ENCODE measurements around the gene FTH1. TPM values are rescaled to one million over a fixed set of nuclear protein-coding genes. Genes with fewer than 3 reads are reported as not detected.
A peak's percentile ranks its signal among the peaks of the same experiment; 100 is the strongest.
"Not testable (repeated sequence)": the region's sequence is repeated elsewhere in the genome, so short reads cannot be mapped to it uniquely, and the experiment has no call there.

Gene FTH1
- total RNA-seq, 2 donors from 2014 or later: 4,322 to 5,591 TPM

DNA sequence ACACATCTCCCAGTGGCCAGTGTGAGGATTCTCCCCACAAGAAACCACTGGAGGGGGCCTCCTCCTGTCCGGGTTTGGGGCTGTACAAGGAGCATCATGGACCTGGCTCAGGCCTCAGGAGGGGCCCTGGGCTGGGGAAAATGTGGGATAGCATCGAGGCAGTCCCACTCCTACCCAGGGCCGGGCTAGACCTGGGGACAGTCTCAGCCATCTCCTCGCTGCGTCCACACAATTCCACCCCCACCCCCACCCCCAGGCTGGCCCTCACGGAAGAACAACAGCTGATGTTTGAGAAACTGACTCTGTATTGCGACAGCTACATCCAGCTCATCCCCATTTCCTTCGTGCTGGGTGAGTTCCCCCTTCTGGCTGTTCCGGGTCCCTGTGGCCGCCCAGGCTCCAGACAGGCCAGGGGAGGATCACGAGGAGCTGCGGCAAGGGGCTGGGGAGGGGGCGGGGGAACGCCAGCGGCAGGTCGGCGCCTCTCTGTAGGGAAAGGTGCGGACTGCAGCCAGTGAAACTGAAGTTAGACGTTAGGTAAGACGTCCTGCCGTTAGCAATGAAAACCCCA is 12.5 kb downstream of the FTH1 start:
- intact Hi-C loops (cut with DNase I, micrococcal nuclease): no loop called here
- DNase-seq (no peak), ATAC-seq (peak; percentile 47)

DNA sequence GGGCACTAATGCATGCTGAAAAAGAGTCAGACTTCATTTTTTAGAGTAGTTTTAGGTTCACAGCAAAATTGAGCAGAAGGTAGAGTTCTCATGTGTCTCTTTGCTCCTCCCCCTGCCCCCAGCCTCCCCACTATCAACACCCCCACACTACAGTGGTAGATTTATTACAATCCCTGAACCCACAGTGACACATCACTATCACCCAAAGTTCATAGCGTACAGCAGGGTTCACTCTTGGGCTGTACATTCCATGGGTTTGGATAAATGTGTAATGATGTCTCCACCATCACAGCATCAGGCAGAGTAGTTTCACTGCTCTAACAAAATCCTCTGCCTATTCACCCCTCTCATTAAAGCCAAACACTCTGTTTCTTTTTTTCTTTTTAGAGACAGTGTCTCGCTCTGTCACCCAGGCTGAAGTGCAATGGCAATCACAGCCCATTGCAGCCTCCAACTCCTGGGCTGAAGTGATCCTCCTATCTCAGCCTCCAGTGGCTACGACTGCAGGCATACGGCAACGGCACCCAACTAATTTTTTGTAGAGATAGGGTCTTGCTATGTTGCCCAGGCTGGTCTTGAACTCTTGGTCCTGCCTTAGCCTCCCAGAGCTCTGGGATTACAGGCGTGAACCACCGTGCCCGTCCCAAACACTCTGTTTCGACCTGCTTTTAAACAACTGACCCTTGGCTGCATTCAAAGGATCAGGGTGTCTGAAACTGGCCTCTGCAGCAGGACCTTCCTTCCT is 13.2 kb downstream of the FTH1 start:
- DNase-seq (no peak), ATAC-seq (no peak)
- intact Hi-C loops (cut with DNase I, micrococcal nuclease): no loop called here

GRCh38 chr11:61953632-61954031 is 13.8 kb downstream of the FTH1 start:
- DNase-seq; intact Hi-C loops (cut with DNase I, micrococcal nuclease); ATAC-seq: not testable (repeated sequence)

DNA sequence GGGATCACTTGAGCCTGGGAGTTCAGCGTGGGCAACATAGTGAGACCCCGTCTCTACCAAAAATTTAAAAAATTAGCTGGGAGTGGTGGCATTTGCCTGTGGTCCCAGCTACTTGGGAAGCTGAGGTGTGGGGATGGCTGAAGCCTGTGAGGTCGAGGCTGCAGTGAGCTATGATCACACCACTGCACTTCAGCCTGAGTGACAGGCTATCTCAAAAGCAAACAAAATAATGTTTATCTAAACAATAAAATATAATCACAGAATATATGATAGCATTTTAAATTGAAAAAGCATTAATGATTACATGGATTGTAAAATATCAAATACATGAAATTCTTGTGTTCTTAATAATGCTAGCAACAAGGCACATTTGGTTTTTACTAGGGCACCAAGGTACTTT is 14.6 kb downstream of the FTH1 start:
- intact Hi-C loops (cut with DNase I, micrococcal nuclease): no loop called here
- DNase-seq (no peak), ATAC-seq (no peak)

DNA sequence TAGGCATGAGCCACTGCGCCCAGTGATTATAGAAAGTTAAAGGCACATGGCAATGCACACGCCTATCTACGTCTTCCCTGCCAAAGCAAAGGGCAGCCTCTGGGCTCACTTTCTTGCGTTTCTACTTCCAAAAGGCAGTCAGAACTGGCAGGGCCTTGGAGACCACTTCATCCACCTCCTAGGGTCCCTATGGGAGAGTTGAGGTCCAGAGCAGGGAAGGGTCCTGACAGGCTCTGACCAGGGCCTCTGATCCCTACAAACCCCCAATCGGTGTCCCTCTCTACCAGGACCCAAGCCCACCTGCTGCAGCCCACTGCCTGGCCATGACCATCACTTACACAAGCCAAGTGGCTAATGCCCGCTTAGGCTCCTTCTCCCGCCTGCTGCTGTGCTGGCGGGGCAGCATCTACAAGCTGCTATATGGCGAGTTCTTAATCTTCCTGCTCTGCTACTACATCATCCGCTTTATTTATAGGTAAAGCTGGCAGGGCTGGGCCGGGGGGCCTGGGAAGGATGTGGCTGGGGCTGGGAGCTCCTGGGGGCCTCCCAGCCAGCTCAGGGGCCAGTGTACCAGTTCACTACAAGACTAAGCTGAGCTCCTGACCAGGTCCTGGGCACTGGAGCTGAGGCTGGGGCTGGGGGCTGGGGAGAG is 15.8 kb downstream of the FTH1 start:
- no peak for DNase-seq
- intact Hi-C loops (cut with DNase I, micrococcal nuclease): no loop called here
- ATAC-seq: no peak

DNA sequence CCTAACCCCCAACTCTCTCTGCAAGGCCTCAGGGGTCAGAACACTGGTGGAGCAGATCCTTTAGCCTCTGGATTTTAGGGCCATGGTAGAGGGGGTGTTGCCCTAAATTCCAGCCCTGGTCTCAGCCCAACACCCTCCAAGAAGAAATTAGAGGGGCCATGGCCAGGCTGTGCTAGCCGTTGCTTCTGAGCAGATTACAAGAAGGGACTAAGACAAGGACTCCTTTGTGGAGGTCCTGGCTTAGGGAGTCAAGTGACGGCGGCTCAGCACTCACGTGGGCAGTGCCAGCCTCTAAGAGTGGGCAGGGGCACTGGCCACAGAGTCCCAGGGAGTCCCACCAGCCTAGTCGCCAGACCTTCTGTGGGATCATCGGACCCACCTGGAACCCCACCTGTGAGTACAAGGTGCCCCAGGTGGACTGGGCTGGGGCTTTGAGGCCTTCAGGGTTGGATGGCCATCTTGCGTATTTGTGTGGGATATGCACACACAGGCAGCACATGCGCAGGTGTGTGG is 17.3 kb downstream of the FTH1 start, which contains the start of gene BEST1:
BEST1 (plus strand) TSS at position 317 of the 513 bp plus-strand sequence. CDS start 1,456 bp downstream, outside the sequence.
- no peak for DNase-seq
- intact Hi-C loops (cut with DNase I, micrococcal nuclease): no loop called here
- ATAC-seq: no peak

DNA sequence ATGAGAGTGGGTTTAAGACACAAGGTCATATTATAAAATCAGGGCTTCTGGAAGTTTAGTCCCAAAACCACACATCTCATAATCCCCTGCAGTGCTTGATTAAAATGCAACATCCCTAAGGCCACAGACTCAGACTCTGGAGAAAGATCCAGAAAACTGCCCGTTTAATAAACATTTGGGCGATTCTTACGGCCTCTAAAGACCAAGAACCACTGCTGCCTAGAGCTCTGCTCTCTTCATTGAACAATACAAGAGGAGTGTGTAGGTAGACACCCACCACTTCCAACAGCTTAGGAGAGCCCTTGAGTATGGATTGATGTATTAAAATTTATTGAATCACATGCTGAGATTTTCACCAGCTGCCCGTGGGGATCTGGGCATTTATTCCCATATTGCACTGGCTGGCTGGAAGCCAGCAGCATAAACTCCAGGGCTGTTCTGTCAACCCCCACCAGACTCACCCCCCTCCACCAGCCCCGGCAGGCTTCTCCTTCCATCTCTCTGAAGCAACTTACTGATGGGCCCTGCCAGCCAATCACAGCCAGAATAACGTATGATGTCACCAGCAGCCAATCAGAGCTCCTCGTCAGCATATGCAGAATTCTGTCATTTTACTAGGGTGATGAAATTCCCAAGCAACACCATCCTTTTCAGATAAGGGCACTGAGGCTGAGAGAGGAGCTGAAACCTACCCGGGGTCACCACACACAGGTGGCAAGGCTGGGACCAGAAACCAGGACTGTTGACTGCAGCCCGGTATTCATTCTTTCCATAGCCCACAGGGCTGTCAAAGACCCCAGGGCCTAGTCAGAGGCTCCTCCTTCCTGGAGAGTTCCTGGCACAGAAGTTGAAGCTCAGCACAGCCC is 18.0 kb downstream of the FTH1 start:
- intact Hi-C loops (cut with DNase I, micrococcal nuclease): loop anchor here (5.0 to 10.0 kb wide), 2 partner anchors 47 to 135 kb away; no protein-coding TSS in a partner anchor
- ATAC-seq (peak; percentile 47), DNase-seq (peak in 1 of 2 donors; percentile 65)

GRCh38 chr11:61948505-61948904 is 18.9 kb downstream of the FTH1 start:
- ATAC-seq (no peak), DNase-seq (no peak)

DNA sequence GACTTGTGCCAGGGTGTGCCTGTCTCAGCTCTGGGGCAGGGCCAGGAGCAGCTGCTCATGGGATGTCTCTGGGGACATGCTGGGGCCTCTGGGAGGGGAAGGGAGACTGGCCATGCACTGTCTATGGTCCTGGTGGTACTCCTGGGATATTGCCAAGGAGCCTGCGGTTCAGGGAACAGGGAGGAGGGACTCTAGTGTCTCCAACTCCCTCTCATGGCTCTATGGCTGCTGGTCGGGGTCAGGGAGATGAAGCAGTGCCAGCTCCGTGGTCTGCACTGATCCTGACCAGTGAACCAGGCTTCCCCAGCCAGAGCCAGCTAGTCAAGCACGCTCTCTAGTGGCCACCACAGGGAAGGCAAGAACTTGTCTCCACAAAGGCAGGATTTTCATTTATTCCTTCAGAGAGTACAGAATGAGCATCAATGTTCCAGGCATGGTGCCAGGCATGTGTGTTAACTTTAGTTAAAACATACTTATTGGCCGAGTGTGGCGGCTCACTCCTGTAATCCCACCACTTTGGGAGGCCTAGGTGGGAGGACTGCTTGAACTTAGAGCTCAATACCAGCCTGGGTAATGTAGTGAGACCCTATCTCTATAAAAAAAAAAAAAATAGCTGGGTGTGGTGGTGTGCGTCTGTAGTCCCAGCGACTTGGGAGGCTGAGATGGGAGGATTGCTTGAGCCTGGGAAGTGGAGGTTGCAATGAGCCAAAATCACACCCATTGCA is 19.8 kb downstream of the FTH1 start:
- intact Hi-C loops (cut with DNase I, micrococcal nuclease): loop anchor here (2.0 to 10.0 kb wide), 3 partner anchors 45 to 137 kb away; no protein-coding TSS in a partner anchor
- peak; percentile 78 to 86 for DNase-seq
- peak; percentile 93 for ATAC-seq

More at GRCh38 chr11:61948505-61948904, 18.9 kb downstream of the FTH1 start:
- intact Hi-C loops (cut with DNase I, micrococcal nuclease): loop anchor here (5.0 to 10.0 kb wide), 2 partner anchors 46 to 136 kb away; no protein-coding TSS in a partner anchor

GRCh38 chr11:61946894-61947293 is 20.5 kb downstream of the FTH1 start:
- DNase-seq (no peak), ATAC-seq (no peak)
- intact Hi-C loops (cut with DNase I, micrococcal nuclease): loop anchor here (2.0 to 10.0 kb wide), 3 partner anchors 45 to 138 kb away; no protein-coding TSS in a partner anchor

GRCh38 chr11:61945191-61945590 is 22.2 kb downstream of the FTH1 start:
- intact Hi-C loops (cut with DNase I, micrococcal nuclease): loop anchor here (5.0 to 10.0 kb wide), 2 partner anchors 43 to 140 kb away; no protein-coding TSS in a partner anchor

DNA sequence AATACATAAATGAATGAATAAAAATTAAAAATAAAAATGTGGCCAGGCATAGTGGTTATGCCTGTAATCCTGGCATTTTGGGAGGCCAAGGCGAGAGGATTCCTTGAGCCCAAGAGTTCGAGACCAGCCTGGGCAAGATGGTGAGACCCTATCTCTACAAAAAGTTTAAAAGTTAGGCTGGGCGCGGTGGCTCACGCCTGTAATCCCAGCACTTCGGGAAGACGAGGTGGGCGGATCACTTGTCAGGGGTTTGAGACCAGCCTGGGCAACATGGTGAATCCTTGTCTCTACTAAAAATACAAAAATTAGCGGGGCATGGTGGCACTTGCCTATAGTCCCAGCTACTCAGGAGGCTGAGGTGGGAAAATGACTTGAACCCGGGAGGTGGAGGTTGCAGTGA is 27.0 kb downstream of the FTH1 start:
- ATAC-seq (no peak), DNase-seq (no peak)
- intact Hi-C loops (cut with DNase I, micrococcal nuclease): loop anchor here in 1 of 2 donors (10.0 kb wide), 1 partner anchor 144 kb away; no protein-coding TSS in a partner anchor

More at GRCh38 chr11:61945191-61945590, 22.2 kb downstream of the FTH1 start:
- ATAC-seq (no peak), DNase-seq (no peak)

DNA sequence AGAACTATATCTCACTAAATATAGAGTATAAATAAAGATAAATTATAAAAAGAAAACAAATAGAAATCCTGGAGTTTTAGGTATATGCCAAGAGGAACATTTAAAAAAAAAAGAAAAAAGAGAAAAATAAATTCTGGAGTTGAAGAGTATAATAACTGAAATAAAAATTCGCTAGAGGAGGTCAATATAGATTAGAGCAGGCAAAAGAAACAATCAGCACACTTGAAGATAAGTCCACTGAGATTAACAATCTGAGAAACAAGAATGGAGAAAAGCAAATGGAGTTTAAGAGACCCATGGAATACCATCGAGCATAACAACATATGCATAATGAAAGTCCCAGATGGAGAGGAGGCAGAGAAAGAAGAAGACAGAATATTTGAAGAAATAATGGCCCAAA is 31.6 kb downstream of the FTH1 start:
- DNase-seq (no peak), ATAC-seq (no peak)
- intact Hi-C loops (cut with DNase I, micrococcal nuclease): no loop called here

DNA sequence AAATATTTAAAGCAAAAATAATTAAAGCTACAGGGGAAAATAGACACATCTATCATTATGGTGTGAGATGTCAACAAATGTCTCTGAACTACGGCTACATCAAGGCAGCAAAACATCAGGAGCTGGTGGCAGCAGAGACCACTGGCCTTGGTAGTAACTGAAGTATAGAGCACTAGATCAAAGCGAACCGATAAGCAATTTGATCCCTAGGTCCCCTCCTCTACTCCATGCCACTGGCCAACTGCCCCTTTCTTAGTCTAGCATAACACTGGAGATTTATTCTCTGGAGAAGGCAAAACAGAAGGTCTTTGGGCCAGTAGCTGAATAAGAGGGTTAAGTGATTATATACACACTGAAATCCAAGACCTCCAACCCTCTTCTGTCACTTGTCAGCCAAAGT is 36.5 kb downstream of the FTH1 start:
- intact Hi-C loops (cut with DNase I, micrococcal nuclease): no loop called here
- DNase-seq (no peak), ATAC-seq (no peak)

- DNase-seq (no peak), ATAC-seq (no peak)
- intact Hi-C loops (cut with DNase I, micrococcal nuclease): no loop called here
These were observed 38.8 kb downstream of the FTH1 start for GRCh38 chr11:61928606-61929005.

GRCh38 chr11:61927501-61927900 is 39.9 kb downstream of the FTH1 start:
- no peak for ATAC-seq
- DNase-seq: no peak
- intact Hi-C loops (cut with DNase I, micrococcal nuclease): no loop called here

DNA sequence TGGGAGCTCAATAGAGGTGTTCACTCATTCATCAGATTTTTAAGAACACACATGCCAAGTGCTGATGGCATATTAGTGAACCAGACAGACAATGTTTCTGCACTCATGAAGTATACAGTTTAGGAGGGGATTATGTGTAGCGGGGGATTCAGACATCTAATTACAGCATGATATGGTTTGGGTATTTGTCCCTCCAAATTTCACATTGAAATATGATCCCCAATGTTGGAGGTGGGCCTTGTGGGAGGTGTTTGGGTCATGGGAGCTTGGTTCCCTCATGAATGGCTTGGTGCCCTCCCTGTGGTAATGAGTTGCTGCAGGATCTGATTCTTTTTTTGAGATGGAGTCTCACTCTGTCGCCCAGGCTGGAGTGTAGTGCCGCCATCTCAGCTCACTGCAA is 41.2 kb downstream of the FTH1 start:
- intact Hi-C loops (cut with DNase I, micrococcal nuclease): no loop called here
- DNase-seq (no peak), ATAC-seq (no peak)

DNA sequence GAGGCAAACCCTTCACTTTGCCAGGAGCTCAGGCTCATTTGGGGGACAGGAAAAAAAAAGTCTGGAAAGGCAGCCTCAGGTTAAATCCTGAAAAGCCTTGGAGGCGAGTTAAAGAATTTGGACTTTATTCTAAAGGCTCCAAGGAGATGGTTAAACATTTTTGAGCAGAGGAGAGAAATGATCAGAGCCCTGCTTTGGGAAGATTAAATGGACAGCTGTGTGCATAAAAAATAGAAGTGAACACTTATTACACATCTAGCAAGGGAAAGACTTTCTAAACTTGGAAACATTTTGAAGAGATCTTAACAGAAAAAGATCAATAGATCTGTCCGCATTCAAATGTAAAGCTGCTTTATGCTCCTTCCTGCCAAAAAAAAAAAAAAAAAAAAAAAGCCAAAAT is 41.7 kb downstream of the FTH1 start:
- DNase-seq (no peak), ATAC-seq (no peak)
- intact Hi-C loops (cut with DNase I, micrococcal nuclease): no loop called here
